OCI-LY7 (cell line): ENCODE data around the gene B3GNT9. TPM values are rescaled to one million over a fixed set of nuclear protein-coding genes. Genes with fewer than 3 reads are reported as not detected.
A peak's percentile ranks its signal among the peaks of the same experiment; 100 is the strongest.

Experiments used
- BruUV-seq: library from RNA; stranded (reverse); fragments of 400-500 nt; replicated peaks from 2 replicates; lab custom pipeline; 2021; lab: Mats Ljungman, UMichigan
- CTCF ChIA-PET: fragments of 300-600 bp; sonication (Branson Sonifier 250); formaldehyde crosslinking; loops from one replicate; lab custom pipeline; 2022; ENCODE audit warnings: antibody characterized with exemption; ENCODE audit not compliant: unreplicated experiment; lab: Charles Lee
- POLR2A ChIA-PET: fragments of 300-600 bp; sonication (Branson Sonifier 250); formaldehyde crosslinking; loops from one replicate; lab custom pipeline; 2022; ENCODE audit warnings: antibody characterized with exemption; lab: Charles Lee
- DNase-seq: peaks from one replicate; pipeline ENCODE4 v3.0.0-alpha.2; 2015; ENCODE audit warnings: low spot score
- H2AFZ ChIP-seq: fragments of 200-600 bp; sonication (generic), shearing (Covaris generic); 2 replicates; pipeline ENCODE4 v1.6.1; 2014; ENCODE audit warnings: mild to moderate bottlenecking, antibody characterized with exemption, low read length, moderate library complexity
- H3K27ac ChIP-seq: fragments of 200-600 bp; sonication (generic); 2 replicates; pipeline ENCODE4 v1.5.1; 2014; ENCODE audit warnings: mixed run types, low read depth, mild to moderate bottlenecking, moderate library complexity, low read length, inconsistent platforms; ENCODE audit not compliant: poor library complexity, severe bottlenecking
- H3K36me3 ChIP-seq: fragments of 200-600 bp; sonication (generic); 2 replicates; pipeline ENCODE4 v1.6.1; 2014; ENCODE audit warnings: mild to moderate bottlenecking, antibody characterized with exemption, low read length, moderate library complexity, mixed read lengths; ENCODE audit not compliant: insufficient read depth
- H3K4me1 ChIP-seq: fragments of 200-600 bp; sonication (generic); 2 replicates; pipeline ENCODE4 v1.5.1; 2014; ENCODE audit warnings: mild to moderate bottlenecking, low read length; ENCODE audit not compliant: insufficient read depth, poor library complexity, severe bottlenecking
- H3K4me2 ChIP-seq: fragments of 200-600 bp; sonication (generic); 2 replicates; pipeline ENCODE4 v1.6.1; 2014; ENCODE audit warnings: mild to moderate bottlenecking, low read length
- H3K4me3 ChIP-seq: fragments of 200-600 bp; sonication (generic); 2 replicates; pipeline ENCODE4 v1.5.1; 2014; ENCODE audit warnings: mild to moderate bottlenecking, low read depth, low read length; ENCODE audit not compliant: poor library complexity, severe bottlenecking
- H3K79me2 ChIP-seq: fragments of 200-600 bp; sonication (generic); 2 replicates; pipeline ENCODE4 v1.6.1; 2016; ENCODE audit warnings: low read depth, mild to moderate bottlenecking, low read length, moderate library complexity, mixed read lengths; ENCODE audit not compliant: insufficient read depth
- H3K9me2 ChIP-seq: fragments of 200-600 bp; sonication (generic); 2 replicates; pipeline ENCODE4 v1.6.1; 2016; ENCODE audit warnings: mild to moderate bottlenecking, low read length, mixed read lengths; ENCODE audit not compliant: insufficient read depth
- H3K9me3 ChIP-seq: fragments of 200-600 bp; sonication (generic); 2 replicates; pipeline ENCODE4 v1.6.1; 2014; ENCODE audit warnings: mild to moderate bottlenecking, mixed run types, low read length, mixed read lengths
- H4K20me1 ChIP-seq: fragments of 200-600 bp; sonication (generic); 2 replicates; pipeline ENCODE4 v1.6.1; 2014; ENCODE audit warnings: mild to moderate bottlenecking, antibody characterized with exemption, low read length, moderate library complexity, mixed read lengths; ENCODE audit not compliant: insufficient read depth
- CTCF ChIP-seq: fragments of 200-600 bp; sonication (generic); conservative IDR thresholded peaks from 2 replicates; pipeline ENCODE4 v1.5.1; 2014; ENCODE audit warnings: mild to moderate bottlenecking, antibody characterized with exemption, low read length, moderate library complexity, mixed read lengths
- EZH2phosphoT487 ChIP-seq: fragments of 200-600 bp; sonication (generic); IDR thresholded peaks from 2 replicates; pipeline ENCODE4 v1.6.1; 2018; ENCODE audit warnings: low read depth, borderline replicate concordance, mild to moderate bottlenecking, mixed run types, antibody characterized with exemption, low read length, moderate library complexity, mixed read lengths
- intact Hi-C: fragments of 100-400 bp; cut with micrococcal nuclease; formaldehyde crosslinking; loops from one replicate; pipeline ENCODE4 v1.10.0; 2022; ENCODE audit not compliant: unreplicated experiment
- total RNA-seq, 2 experiments: library from RNA; depleted of rRNA in 1 of 2; stranded (reverse); fragments of >200 nt in 1 of 2; shearing (Covaris generic) in 1 of 2; gene quantifications; 2 replicates each; pipeline ENCODE4 v1.2.3, GENCODE V29; 2014 to 2022

The B3GNT9 gene
- total RNA-seq, 2 experiments from 2014 or later = 1.1 to 2.7 TPM

GRCh38 chr16:67115639-67116038 is 35.2 kb downstream of the B3GNT9 start:
- intact Hi-C loops = no loop called here
- TF ChIP-seq CTCF = no peak
- no peak for TF ChIP-seq EZH2phosphoT487
- POLR2A ChIA-PET = no interaction called here
- no peak overlapping the region for H3K4me2 ChIP-seq
- H4K20me1 ChIP-seq = no peaks in the 10 kb centered on the region
- no peaks in the 10 kb centered on the region for H3K9me3 ChIP-seq
- DNase-seq = no peak
- BruUV-seq = no TSS peak
- peaks cover 30% of the 10 kb centered on the region for H3K79me2 ChIP-seq
- no peak overlapping the region for H3K4me3 ChIP-seq
- H3K9me2 ChIP-seq = no peaks in the 10 kb centered on the region
- CTCF ChIA-PET = no interaction called here
- peaks cover 7% of the 10 kb centered on the region for H3K36me3 ChIP-seq
- no peak overlapping the region for H2AFZ ChIP-seq
- peaks cover 9% of the 10 kb centered on the region for H3K4me1 ChIP-seq
- H3K27ac ChIP-seq = no peak overlapping the region

DNA sequence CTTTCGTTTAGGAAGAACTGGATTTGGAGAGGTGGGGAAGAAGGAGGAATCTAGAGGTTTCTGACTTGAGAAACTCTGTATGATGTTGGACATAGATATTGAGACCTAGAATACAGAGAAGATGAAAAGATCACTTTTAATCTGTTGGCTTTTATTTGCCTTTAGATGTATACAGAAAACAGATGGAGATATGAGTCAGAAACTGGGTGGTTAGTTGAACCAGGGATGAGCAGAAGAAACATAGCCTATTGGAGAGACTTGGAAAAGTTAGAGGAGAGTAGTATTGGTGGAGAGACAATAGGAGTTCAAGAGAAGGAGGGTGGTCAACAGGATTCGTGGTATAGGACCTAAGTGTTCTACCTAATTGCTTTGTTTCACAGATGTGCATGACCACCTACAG is 36.0 kb downstream of the B3GNT9 start:
- H3K9me2 ChIP-seq = no peaks in the 10 kb centered on the region
- TF ChIP-seq EZH2phosphoT487 (no peak), CTCF (no peak)
- no TSS peak for BruUV-seq
- H4K20me1 ChIP-seq = no peaks in the 10 kb centered on the region
- ChIA-PET POLR2A (interaction anchor here (0.6 to 1.3 kb wide), 4 partner anchors 13 to 226 kb away, joined by 3 to 9 read pairs (median 3); no protein-coding TSS in a partner anchor), CTCF (no interaction called here)
- peaks cover 37% of the 10 kb centered on the region for H3K79me2 ChIP-seq
- no peak overlapping the region for H3K4me3 ChIP-seq
- H3K4me1 ChIP-seq = peaks cover 12% of the 10 kb centered on the region
- no peak for DNase-seq
- H3K36me3 ChIP-seq = no peaks in the 10 kb centered on the region
- no peaks in the 10 kb centered on the region for H3K9me3 ChIP-seq
- no peak overlapping the region for H3K27ac ChIP-seq
- no peak overlapping the region for H2AFZ ChIP-seq
- intact Hi-C loops = no loop called here
- no peak overlapping the region for H3K4me2 ChIP-seq

DNA sequence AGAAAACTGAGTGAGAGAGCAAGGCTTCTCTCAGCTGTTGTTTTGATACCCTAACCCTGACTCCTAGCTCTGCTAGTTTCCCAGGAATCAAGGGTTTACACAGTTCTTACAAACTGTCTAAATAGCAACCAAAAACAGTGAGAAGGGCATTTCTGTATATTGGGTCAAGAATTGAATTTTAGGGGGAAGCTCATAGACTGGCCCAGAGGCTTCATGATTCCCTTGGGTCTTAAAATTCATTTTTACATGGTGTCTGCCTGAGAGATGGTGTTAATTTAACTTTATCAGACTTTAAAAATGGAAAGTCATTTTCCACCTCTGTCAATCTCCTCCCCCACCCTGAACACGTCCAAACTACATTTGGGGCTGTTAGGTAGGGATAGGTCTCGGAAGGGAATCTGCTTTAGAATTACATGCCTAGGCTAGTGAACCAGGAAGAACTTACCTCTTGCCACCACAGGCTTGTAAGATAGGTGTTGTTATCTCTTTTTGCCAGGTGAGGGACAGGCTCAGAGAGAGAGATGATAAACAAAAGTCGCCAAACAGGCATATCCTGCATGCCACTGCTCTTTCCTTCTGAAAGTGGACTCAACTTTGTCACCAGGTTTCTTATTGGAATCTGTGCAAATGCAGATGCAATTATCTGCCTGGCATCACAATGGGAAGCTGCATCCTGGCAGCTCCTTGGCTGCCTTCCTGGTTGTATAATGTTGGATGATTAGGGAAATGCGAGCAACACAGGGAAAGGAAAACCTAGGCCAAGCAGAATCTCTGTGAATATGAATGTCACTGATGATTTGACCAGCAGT is 38.0 kb downstream of the B3GNT9 start:
- Histone ChIP-seq H4K20me1 (no peaks in the 10 kb centered on the region), H2AFZ (no peak overlapping the region), H3K4me3 (no peak overlapping the region), H3K36me3 (no peaks in the 10 kb centered on the region), H3K27ac (no peak overlapping the region), H3K4me1 (peaks cover 17% of the 10 kb centered on the region), H3K4me2 (0 out of 2 replicates have a peak overlapping the region, but pooled peaks have one; percentile 8), H3K9me2 (no peaks in the 10 kb centered on the region), H3K79me2 (peaks cover 30% of the 10 kb centered on the region), H3K9me3 (no peaks in the 10 kb centered on the region)
- intact Hi-C loops = no loop called here
- no peak for TF ChIP-seq EZH2phosphoT487
- no peak for TF ChIP-seq CTCF
- ChIA-PET POLR2A (interaction anchor here (0.6 to 0.7 kb wide), 5 partner anchors 16 to 602 kb away, joined by 3 to 6 read pairs (median 3); no protein-coding TSS in a partner anchor), CTCF (no interaction called here)
- DNase-seq = no peak
- no TSS peak for BruUV-seq
